HUDEP-2 (cell line): ENCODE data around the gene AIF1.
A peak's percentile ranks its signal among the peaks of the same experiment; 100 is the strongest.
"Not testable (repeated sequence)": the region's sequence is repeated elsewhere in the genome, so short reads cannot be mapped to it uniquely, and the experiment has no call there.

Experiments used
- DNase-seq, 76 experiments: peaks; one replicate each; lab custom pipeline; 2025; ENCODE audit not compliant: unreplicated experiment in 76 of 76; lab: John Stamatoyannopoulos, UW

Gene AIF1

GRCh38 chr6:31580438-31580740 lies 34.6 kb upstream of the AIF1 start:
- no peak for DNase-seq

DNA sequence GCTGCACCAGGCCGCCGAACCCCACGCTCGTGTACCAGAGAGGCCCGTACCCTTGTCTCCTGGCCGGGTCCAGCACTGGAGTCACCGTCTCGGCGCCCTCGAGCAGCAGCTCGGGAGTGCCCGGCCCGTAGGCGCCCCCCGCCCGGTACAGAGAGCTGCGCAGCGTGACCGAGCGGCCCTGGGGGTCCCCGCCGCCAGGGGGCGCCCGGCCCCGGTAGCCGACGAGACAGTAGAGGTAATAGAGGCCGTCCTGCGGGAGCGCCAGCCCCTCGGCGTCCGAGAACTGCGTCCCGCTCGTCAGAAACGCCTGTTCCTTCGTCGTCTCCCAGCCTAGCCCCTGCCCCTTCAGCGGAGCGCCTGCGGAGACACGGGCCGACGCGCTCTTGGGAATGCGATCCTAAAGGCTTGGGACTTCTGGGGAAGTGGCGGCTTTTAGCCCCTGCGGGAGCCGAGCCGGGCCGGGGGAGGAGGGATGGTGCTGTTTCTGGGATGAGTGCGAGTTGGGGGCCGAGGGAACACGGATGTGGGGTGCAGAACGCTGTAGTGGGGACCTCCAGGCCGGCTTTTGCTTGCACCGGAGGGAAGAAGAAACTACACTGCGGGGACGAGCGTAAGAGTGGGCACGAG lies 34.1 kb upstream of the AIF1 start:
- peak in 71 of 76 experiments; percentile 13 to 89 (median 69) for DNase-seq

DNA sequence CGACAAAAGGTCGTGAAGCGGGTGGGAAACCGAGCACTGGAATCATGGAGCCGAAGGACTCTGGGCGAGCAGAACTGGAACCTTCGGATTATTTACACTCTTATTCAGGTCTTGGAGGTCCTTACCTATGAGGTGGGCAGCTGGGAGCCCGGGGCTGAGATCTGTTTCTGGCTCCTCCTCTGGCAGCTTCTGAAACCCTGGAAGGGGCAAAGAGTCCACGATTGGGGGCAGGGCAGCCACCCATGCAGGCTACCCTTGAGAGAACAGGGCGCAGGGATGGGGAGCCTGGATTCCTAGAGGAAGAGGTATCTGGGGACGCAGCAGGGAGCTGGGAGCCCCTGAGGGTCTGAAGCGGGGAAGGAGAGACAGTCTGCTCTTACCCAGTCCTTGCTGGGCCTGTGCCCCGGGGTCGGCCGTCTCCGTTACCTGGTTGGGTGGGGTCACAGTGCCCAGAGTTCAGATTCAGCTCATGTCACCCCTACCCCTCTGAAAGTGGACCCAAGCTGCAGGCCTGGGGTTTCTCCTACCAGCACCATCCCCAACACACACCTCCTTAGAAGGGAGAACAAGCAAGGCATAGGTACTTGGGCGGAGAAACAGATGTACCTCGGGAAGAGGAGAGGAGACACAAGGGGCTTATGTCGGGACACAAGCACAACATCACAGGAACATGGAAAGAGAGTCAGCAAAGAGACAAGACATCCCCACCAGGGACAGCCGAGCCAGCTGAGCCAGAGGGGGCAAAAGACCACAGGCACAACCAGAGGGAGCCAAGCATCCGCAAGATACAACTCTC lies 33.4 kb upstream of the AIF1 start:
- DNase-seq: peak in 2 of 76 experiments; percentile 12 to 71

DNA sequence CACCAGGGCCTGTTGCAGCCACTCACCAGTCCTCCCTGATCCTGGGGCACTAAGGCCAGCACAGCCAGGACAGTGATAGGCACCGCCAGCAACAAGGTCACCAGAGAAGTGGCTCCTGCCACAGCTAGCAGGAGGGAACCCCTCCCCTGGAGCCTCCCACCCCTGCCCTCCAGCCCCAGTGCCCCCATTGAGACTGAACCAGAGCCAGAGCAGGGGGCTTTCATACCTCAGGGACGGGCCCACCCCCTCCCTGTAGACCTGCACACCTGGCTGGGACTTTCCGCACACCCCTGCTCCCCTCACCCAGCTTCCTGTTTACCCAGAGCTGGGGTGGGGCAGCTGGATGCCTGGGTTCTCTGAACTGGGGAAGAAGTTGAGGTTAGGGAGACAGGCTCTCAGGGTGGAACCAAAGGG lies 32.8 kb upstream of the AIF1 start, which contains the start of gene LTB:
Gene LTB, minus strand, starts transcription at position 195 of the 414 bp plus-strand sequence. Its CDS starts 7 bp downstream, at position 188.
- no peak for DNase-seq

DNA sequence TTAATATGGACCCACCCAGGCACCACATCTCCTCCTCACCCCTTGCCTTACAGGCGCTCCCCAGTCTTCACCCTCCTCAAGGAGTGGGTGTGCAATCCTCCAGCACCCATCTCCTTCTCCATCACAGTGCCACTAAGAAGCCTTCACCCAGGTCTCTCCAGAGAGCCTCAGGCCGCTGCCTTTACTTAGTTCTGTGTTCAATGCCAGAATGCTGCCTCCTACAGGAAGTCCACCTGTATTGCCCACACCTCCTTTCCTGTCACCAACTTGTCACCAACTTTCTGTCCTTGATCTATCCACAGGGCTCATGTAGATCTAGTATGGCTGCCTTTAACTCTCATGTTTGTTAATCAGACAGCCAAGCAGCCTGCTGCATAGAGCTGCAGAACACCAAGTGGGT lies 29.5 kb upstream of the AIF1 start:
- peak in 32 of 76 experiments; percentile 6 to 62 (median 31) for DNase-seq

- no peak for DNase-seq
Observed at GRCh38 chr6:31586008-31586407, 29.0 kb upstream of the AIF1 start, which contains the start of gene LST1. Gene LST1, plus strand, starts transcription at chr6:31586277. Its CDS starts 1,023 bp downstream, at chr6:31587300.

- DNase-seq: no peak
Observed at GRCh38 chr6:31586599-31587281, 28.3 kb upstream of the AIF1 start.

- no peak for DNase-seq
Observed at GRCh38 chr6:31587791-31588777, 26.9 kb upstream of the AIF1 start.

GRCh38 chr6:31588871-31589650 lies 26.0 kb upstream of the AIF1 start:
- no peak for DNase-seq

DNA sequence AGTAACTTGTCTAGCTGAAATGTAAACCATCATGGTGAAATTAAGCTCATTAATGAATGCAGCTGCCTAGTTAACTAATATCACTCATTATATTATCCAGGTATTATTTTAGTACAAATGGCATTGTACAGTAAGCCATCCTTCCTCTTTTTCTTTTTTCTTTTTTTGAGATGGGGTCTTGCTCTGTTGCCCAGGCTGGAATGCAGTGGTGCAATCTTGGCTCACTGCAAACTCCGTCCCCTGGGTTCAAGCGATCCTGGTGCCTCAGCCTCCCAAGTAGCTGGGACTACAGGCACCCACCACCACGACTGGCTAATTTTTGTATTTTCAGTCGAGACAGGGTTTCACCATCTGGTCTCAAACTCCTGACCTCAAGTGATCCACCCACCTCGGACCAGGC lies 24.3 kb upstream of the AIF1 start:
- not testable (repeated sequence) for DNase-seq

DNA sequence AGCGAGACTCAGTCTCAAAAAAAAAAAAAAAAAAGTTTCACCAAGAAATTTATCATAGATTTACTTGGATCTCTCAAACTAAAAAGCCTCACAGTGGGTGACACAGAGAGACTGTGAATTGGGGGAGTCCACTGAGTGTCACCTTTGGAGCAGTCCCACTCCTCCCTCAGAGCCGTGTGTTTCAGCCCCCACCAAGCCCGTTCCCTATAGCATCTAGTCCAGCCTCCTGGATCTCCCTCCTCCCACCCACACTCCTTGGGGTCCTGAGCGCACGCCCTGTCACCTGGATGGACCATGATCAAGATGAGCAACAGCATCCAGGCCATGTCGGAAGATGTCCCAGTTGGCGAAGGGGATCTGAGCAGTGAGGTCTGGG lies 22.6 kb upstream of the AIF1 start:
- DNase-seq: no peak

DNA sequence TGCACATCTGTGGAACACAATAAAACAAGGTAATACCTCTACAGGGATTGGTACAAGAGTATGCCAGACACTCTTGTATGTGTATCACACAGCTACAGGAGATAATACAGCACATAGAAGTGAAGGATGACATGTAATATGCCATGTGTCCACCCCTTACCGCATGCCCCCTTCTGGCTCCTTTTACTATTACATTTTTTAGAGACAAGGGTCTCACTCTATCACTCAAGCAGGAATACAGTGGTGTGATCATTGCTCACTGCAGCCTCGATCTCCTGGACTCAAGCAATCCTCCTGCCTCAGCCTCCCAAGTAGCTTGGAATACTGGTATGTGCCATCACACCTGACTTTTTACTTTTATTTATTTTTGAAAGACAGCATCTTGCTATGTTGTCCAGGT lies 18.0 kb upstream of the AIF1 start:
- DNase-seq: peak in 32 of 76 experiments; percentile 8 to 72 (median 48)

DNA sequence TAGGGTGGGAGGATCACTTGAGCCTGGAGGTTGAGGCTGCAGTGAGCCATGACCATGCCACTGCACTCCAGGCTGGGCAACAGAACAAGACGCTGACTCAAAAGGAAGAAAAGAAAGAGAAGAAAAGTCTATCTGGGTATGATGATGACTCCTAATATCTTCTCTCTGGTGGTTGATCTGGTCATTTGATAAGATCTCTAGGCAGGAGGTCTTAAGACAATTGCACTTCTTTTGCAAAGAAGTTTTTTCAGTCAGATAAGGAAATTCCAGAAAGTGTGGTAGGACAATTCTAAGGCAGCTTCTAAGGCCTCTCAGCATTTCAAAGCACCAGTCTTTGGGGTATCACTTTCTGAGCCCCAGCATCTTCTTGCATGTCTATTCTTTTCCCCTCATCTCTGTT lies 7.7 kb upstream of the AIF1 start:
- DNase-seq: no peak

DNA sequence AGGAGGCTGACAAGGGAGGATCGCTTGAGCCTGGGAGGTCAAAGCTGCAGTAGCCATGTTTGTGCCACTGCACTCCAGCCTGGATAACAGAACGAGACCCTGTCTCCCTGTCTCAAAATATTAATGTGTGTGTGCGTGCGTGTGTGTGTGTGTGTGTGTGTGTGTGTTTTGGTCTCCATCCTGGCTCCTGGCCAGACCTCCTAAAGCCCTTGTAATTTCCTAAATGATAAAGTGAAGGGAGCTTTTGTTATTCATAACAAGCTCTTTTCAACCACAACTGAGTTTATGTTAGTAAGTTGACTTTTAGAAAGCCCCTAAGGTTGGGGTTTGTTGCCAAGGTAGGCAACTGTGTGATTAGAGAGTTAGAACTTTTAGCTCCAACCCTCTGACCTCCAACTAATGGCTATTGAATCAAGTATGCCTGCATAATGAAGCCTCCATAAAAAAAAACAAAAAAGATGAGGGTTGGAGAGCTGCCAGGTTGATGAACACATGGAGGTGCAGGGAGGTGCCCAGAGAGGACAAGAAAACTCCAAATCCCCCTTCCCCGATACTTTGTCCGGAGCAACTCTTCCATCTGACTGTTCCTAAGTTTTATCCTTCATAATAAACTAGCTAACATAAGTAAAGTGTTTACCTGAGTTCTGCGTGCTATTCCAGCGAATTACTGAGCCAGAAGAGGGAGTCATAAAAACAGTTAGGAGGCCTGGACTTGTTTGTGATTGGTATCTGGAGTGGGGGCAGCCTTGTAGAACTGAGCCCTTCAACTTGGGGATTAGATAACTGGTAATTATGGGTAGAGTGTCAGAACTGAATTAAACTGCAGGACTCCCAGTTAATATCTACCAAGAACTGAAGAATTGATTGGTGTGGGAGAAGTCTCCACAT lies 5.3 kb upstream of the AIF1 start:
- peak in 14 of 76 experiments; percentile 3 to 43 (median 20) for DNase-seq

GRCh38 chr6:31610968-31611367 lies 4.1 kb upstream of the AIF1 start:
- no peak for DNase-seq

GRCh38 chr6:31614075-31614619 lies 887 bp upstream of the AIF1 start:
- no peak for DNase-seq

- DNase-seq: no peak
Observed at GRCh38 chr6:31615748-31616147, 714 bp downstream of the AIF1 start.

GRCh38 chr6:31617010-31617409 lies 2.0 kb downstream of the AIF1 start:
- no peak for DNase-seq
